Ovary (tissue), 3 donors: ENCODE results near the gene STARD7.

Source experiments
- CTCF ChIP-seq, 3 donors: fragments of 450-650 bp in 2 of 3; fragments of 200-600 bp in 1 of 3; IDR thresholded peaks; one replicate each; pipeline versions ENCODE4 v1.5.1 to v1.8.0; 2016 to 2022; ENCODE audit warnings: antibody characterized with exemption in 3 of 3, mild to moderate bottlenecking in 1 of 3
- EP300 ChIP-seq: sonication (generic); formaldehyde crosslinking; IDR thresholded peaks from one replicate; pipeline ENCODE4 v1.6.1; 2017; ENCODE audit warnings: antibody characterized with exemption
- POLR2A ChIP-seq: fragments of 450-650 bp; IDR thresholded peaks from one replicate; pipeline ENCODE4 v1.6.1; 2017; ENCODE audit warnings: antibody characterized with exemption, mild to moderate bottlenecking, moderate library complexity
- donor health status: DM: no; HTN: no; CAD: no.

GRCh38 chr2:96252526-96252925 lies 43.9 kb upstream of the STARD7 start:
- TF ChIP-seq CTCF (IDR thresholded peaks at IDR 0.05) (no peak), EP300 (no peak), POLR2A (no peak)
